Activated CD4-positive, alpha-beta T cell treated with anti-CD3 and anti-CD28 coated beads for 48 hours (primary cell): ENCODE results near the gene PRKAR1A.
"Not testable (repeated sequence)": the region's sequence is repeated elsewhere in the genome, so short reads cannot be mapped to it uniquely, and the experiment has no call there.

ENCODE experiments used
- DNase-seq: peaks from one replicate; pipeline ENCODE4 v3.0.0-alpha.2; 2020

PRKAR1A gene

GRCh38 chr17:68511671-68512246 lies 471 bp upstream of the PRKAR1A start:
- DNase-seq: peak; percentile 66

GRCh38 chr17:68512960-68513474 lies 787 bp downstream of the PRKAR1A start:
- DNase-seq: no peak

- no peak for DNase-seq
Observed at GRCh38 chr17:68513932-68514331, 1.7 kb downstream of the PRKAR1A start.

GRCh38 chr17:68514831-68515635 lies 2.8 kb downstream of the PRKAR1A start:
- no peak for DNase-seq

GRCh38 chr17:68516732-68517131 lies 4.5 kb downstream of the PRKAR1A start:
- DNase-seq: no peak

GRCh38 chr17:68517605-68518004 lies 5.4 kb downstream of the PRKAR1A start:
- not testable (repeated sequence) for DNase-seq

- no peak for DNase-seq
Observed at GRCh38 chr17:68518063-68518815, 6.0 kb downstream of the PRKAR1A start.

GRCh38 chr17:68519051-68519450 lies 6.8 kb downstream of the PRKAR1A start:
- DNase-seq: not testable (repeated sequence)

GRCh38 chr17:68519911-68520310 lies 7.7 kb downstream of the PRKAR1A start:
- DNase-seq: no peak

GRCh38 chr17:68522266-68522665 lies 10.0 kb downstream of the PRKAR1A start:
- DNase-seq: no peak

- DNase-seq: no peak
Observed at GRCh38 chr17:68526548-68526947, 14.3 kb downstream of the PRKAR1A start.

GRCh38 chr17:68527314-68527713 lies 15.1 kb downstream of the PRKAR1A start:
- no peak for DNase-seq

GRCh38 chr17:68531252-68531651 lies 19.0 kb downstream of the PRKAR1A start:
- DNase-seq: no peak

- no peak for DNase-seq
Observed at GRCh38 chr17:68532826-68533225, 20.6 kb downstream of the PRKAR1A start.

- DNase-seq: no peak
Observed at GRCh38 chr17:68533887-68534694, 21.9 kb downstream of the PRKAR1A start.

- DNase-seq: no peak
Observed at GRCh38 chr17:68534695-68535088, 22.5 kb downstream of the PRKAR1A start.

GRCh38 chr17:68535922-68536321 lies 23.7 kb downstream of the PRKAR1A start:
- no peak for DNase-seq

- DNase-seq: no peak
Observed at GRCh38 chr17:68539548-68540467, 27.6 kb downstream of the PRKAR1A start.

GRCh38 chr17:68540981-68541380 lies 28.8 kb downstream of the PRKAR1A start:
- no peak for DNase-seq

GRCh38 chr17:68541816-68542215 lies 29.6 kb downstream of the PRKAR1A start:
- DNase-seq: no peak

GRCh38 chr17:68542698-68543463 lies 30.7 kb downstream of the PRKAR1A start:
- no peak for DNase-seq
